Measurements from ENCODE around the gene ARHGAP30.
A peak's percentile ranks its signal among the peaks of the same experiment; 100 is the strongest.

Gene ARHGAP30

DNA sequence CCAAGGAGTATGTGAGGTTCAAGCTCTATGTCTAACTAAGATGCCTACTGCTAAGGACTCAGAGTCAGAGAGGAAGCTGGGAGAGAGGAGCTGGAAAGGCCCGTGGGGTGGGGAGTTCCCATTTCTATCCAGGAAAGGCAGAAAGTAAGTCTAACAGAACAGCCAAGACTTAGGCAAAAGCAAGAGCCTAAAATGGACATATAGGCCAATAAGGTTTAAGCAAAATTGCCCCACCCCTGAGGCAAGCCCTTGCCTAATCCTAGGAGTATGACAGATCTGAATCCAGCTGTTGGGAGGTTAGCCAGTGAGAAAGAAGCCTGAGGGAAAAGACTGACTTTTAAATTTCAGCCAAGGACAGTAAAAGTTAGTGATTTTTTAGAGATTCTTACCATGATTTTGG is 26.8 kb upstream of the ARHGAP30 start:
- ATAC-seq (no peak), DNase-seq (no peak)
- Mint-ChIP-seq H3K9me3 (no peaks in the 10 kb centered on the region), H3K4me1 (peaks cover 69% of the 10 kb centered on the region), H3K27me3 (no peaks in the 10 kb centered on the region), H3K27ac (no peak overlapping the region), H3K4me3 (no peak overlapping the region)

DNA sequence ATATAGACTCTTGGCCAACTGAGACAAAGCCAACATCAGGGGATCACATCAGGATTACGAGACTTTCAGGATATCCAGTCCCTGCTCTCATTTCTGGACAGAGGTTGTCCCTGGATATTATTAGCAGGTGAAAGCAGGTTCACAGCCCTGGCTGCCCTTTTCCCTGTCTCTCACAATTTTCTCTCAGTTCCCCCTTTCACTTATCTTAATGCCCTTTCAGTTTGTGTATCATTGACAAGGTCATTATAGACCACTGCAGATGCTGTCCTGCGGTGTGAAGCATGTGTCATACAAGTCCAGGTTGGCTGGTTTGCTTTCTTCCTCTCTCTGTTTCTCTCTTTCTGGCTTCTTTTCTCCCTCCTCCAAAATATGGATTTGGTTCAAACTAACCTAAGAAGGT is 26.3 kb upstream of the ARHGAP30 start:
- Mint-ChIP-seq H3K27me3 (no peaks in the 10 kb centered on the region), H3K4me1 (peaks cover 74% of the 10 kb centered on the region), H3K4me3 (no peak overlapping the region), H3K27ac (no peak overlapping the region), H3K9me3 (no peaks in the 10 kb centered on the region)
- no peak for DNase-seq
- ATAC-seq, result no peak

DNA sequence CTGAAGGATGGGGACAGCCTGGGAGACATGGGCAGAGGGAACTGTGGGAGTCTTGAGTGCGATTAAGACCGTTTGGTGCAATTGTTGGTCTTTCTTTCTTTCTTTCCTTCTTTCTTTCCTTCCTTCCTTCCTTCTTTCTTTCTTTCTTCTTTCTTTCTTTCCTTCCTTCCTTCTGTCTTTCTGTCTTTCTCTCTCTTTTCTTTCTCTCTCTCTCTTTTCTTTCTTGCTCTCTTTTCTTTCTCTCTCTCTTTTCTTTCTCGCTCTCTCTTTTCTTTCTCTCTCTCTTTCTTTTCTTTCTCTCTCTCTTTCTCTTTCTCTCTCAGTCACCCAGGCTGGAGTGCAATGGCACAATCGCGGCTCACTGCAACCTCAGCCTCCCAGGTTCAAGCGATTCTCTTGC is 25.5 kb upstream of the ARHGAP30 start:
- Mint-ChIP-seq H3K4me3 (no peak overlapping the region), H3K4me1 (peaks cover 82% of the 10 kb centered on the region), H3K27ac (peak overlapping the region; percentile 1 to 80), H3K9me3 (no peaks in the 10 kb centered on the region), H3K27me3 (no peaks in the 10 kb centered on the region)
- DNase-seq (no peak), ATAC-seq (no peak)

DNA sequence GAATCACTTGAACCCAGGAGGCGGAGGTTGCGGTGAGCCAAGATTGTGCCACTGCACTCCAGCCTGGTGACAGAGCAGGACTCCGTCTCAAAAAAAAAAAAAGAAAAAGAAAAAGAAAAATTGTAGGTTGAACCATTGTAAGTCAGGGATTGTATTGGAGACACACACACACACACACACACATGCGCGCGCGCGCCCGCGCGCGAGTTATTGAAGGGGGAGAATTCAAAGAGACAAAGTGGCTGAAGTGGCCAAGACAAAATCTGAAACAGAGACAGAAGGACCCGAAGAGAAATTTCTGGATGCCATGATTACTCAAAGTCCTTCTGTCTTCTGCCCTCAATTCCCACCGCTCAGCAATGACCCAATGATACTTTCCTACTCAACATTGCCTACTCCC is 24.8 kb upstream of the ARHGAP30 start:
- Mint-ChIP-seq H3K4me3 (no peak overlapping the region), H3K27ac (peak overlapping the region in 1 of 2 donors; percentile 23), H3K27me3 (no peaks in the 10 kb centered on the region), H3K9me3 (no peaks in the 10 kb centered on the region), H3K4me1 (peaks cover 88% of the 10 kb centered on the region)
- ATAC-seq (no peak), DNase-seq (no peak)

DNA sequence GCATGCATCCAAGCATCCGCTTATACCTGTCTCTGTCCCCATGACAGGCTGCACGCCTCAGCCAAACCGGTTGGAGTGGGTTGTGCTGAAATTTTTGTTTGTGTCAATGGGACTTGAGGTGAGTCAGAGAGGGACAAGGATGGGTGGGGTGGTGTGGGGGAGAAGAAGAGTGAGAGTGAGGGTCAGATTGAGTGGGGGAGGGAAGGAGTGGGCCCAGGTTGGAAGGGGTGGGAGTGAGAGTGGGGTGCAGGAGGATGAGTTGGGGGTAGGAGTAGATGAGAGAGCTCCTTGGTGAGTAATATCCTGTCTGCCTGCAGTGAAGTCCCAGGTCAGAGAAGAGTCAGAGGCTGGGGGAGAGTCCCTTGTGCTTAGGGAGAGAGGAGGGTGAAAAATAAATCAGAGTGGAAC is 22.9 kb upstream of the ARHGAP30 start:
- Mint-ChIP-seq H3K9me3 (no peaks in the 10 kb centered on the region), H3K4me1 (peaks cover 86% of the 10 kb centered on the region), H3K27me3 (no peaks in the 10 kb centered on the region), H3K27ac (no peak overlapping the region), H3K4me3 (peak overlapping the region; percentile 27 to 46)
- DNase-seq, result peak; percentile 24 to 44
- peak; percentile 94 for ATAC-seq

DNA sequence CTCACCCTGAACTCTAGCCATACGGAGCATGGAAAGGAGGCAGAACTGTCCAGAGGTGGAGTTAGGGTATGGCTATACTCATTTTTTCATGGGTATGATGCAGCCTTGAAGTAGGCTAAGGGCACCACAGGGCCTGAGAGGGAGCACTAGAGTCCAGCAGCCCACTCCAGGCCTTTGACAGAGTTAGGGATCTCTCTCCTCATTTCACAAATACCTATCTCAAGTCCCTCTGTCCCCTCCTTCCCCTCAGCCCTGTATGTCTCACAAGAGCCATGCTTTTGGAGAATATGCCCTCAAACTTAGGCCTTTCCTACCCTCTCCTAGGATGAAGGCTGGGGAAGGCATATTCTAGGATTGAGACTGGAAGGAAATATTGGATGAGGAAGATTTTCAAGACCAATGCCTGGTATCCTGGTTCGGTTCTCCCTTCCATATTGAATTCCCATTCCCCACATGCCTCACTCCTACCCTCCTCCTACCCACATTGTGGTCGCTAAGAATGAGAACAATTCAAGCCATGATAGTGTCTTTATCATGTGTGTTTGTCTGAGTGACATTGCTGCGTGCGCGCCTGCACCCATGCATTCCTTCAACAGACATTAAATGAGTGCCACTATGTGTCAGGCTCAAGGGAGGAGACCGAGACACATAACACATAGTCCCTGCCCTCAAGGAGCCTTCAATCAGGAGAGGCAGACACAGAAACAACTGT is 22.3 kb upstream of the ARHGAP30 start:
- ATAC-seq (no peak), DNase-seq (no peak)
- Mint-ChIP-seq H3K27me3 (no peaks in the 10 kb centered on the region), H3K4me3 (no peak overlapping the region), H3K4me1 (peaks cover 83% of the 10 kb centered on the region), H3K27ac (no peak overlapping the region), H3K9me3 (no peaks in the 10 kb centered on the region)

DNA sequence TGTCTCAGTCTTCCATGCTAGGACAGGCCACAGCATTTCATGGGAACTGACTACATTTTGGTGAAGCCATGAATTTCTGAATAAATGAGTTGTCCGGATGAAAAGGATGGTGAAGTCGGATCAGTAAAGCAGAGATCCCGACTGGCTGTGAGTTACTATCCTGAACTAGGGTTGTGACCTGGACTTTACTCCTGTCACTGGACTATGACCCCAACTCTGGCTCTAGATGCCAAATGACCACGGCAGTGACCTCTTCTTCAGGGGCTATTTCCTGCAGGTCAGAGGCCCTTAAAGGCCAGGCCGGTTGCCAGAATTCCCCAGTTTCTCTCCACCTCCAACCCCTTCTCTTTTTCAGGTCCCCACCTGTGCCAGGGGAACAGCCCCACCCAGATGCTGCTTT is 21.4 kb upstream of the ARHGAP30 start:
- DNase-seq (no peak), ATAC-seq (no peak)
- Mint-ChIP-seq H3K27ac (no peak overlapping the region), H3K4me1 (peaks cover 75% of the 10 kb centered on the region), H3K27me3 (no peaks in the 10 kb centered on the region), H3K4me3 (no peak overlapping the region), H3K9me3 (no peaks in the 10 kb centered on the region)

DNA sequence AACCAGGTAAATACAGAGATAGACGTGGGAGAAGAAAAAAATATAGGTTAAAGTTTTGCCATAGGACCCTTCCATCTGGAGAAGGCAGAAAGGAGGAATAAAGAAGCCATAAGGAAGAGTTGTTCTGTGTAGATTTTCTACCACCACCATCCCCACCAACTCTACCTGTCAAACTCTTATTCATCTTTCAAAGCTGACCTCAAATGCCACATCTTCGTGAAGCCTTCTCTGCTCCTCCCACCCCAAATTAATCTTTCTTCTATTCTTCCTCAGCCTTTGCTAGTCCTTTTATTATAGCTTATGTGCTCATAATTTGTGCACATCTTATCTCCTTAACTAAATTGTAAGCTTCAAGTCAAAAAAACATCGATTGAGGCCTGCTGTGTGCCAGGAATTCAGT is 20.9 kb upstream of the ARHGAP30 start:
- Mint-ChIP-seq H3K4me1 (peaks cover 72% of the 10 kb centered on the region), H3K9me3 (no peaks in the 10 kb centered on the region), H3K4me3 (no peak overlapping the region), H3K27ac (peak overlapping the region in 1 of 2 donors; percentile 32), H3K27me3 (no peaks in the 10 kb centered on the region)
- DNase-seq (no peak), ATAC-seq (no peak)

DNA sequence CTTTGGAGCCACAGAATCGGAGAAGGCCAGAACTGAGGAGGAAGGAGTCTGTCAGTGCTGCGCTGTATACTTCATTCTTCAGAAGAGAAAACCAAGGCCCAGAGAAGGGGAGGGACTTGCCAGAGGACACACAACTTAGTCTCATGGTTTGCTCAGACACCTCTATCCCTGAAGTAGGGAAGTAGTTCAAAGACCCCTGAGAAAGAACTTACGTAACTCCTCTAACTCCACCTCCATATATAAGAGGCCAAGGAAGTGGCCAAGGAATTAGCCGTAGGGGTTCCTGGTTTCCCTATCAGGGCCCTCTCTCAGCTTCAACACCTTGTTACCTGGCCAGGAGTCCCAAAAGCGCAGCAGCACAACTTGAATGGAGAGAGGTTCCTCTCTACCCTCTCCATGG is 20.2 kb upstream of the ARHGAP30 start:
- Mint-ChIP-seq H3K4me3 (no peak overlapping the region), H3K4me1 (peaks cover 65% of the 10 kb centered on the region), H3K9me3 (no peaks in the 10 kb centered on the region), H3K27me3 (no peaks in the 10 kb centered on the region), H3K27ac (no peak overlapping the region)
- DNase-seq (no peak), ATAC-seq (no peak)

DNA sequence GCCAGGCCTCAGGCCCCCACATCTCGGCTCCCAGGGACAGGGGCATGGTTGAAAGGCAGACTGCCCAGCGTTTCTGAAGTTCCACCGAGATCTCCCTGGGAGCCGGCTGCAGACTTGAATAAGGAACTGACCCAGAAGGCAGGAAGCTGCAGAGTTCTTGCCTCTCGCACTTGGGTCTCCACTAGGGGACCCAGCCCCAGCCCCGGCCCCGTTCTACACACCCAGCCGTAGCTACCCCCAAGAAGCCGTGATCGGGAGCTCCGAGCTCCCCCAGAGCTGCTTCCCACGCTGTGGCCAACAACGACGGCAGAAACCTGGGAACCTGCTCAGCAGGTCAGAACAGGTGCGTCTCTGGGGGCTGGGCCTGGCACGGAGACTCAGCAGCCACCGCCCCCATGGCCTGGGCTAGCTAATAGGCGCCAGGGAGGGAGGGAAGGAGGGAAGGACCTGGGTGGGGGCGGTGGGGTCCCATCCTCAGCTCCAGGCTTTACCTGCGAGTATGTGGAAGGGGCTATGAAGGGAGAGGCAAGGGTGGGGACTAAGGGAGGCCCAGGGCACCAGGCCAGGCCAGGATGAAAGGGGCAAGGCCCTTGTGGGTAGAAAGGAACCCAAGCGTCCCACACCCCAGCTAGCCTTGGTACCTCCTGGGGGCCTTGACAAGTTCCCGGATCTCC is 19.7 kb upstream of the ARHGAP30 start, which contains the start of gene NECTIN4:
NECTIN4 (minus strand) TSS at position 308 of the 674 bp plus-strand sequence; CDS start at position 46, 262 bp downstream.
- Mint-ChIP-seq H3K4me1 (peaks cover 60% of the 10 kb centered on the region), H3K27ac (peak within 1 kb of the TSS in 1 of 2 donors; percentile 68), H3K27me3 (no peaks in the 10 kb centered on the region), H3K4me3 (no peak within 1 kb of the TSS), H3K9me3 (no peaks in the 10 kb centered on the region)
- DNase-seq (no peak), ATAC-seq (no peak)

DNA sequence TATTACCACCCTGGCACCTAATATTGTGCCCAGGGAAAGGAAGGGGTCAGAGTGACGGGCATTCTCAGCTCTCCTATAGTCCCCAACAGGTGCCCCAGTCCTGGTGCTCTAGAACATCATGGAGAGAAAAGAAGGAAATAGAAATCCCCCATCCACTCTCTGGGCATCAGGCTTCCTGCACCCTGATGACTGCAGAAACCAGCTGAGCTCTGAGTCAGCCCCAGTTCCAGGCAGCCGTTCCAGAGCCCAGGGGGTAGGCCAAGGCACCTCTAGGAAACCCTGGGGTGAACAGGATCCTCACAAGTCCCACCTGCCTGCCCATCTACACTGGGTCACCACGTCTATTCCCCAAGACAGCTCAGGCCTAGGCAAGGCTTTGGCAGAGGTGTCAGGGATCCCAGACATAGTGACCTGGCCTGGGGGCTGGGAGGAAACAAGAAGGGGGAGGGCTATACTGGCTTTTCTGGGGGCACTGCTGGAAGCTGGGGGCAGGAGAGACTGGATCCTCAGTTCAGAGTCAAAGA is 19.0 kb upstream of the ARHGAP30 start:
- ATAC-seq (no peak), DNase-seq (no peak)
- Mint-ChIP-seq H3K27me3 (no peaks in the 10 kb centered on the region), H3K4me1 (peaks cover 57% of the 10 kb centered on the region), H3K9me3 (no peaks in the 10 kb centered on the region), H3K27ac (no peak overlapping the region), H3K4me3 (no peak overlapping the region)

DNA sequence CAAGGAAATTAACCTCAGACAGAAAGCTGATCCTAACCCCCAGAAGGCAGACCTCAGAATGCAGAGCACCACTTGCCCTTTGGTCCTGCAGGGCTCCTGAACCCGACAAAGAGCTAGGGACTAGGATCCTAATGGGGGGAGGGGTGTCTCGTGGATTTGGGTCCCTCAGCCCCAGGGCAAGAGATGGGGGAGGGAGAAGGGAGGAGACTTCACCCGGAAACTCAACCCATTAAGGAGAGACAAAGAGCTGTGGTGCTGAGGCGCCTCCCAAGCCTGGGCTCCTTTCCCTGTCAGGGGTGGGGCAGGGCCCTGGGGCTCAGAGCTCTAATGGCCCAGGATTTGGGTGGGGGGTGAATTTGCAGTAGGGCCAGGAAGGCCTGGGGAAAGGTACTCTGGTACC is 16.8 kb upstream of the ARHGAP30 start:
- peaks cover 35% of the 10 kb centered on the region for H3K4me1 Mint-ChIP-seq
- no peaks in the 10 kb centered on the region for H3K27me3 Mint-ChIP-seq
- DNase-seq (no peak), ATAC-seq (no peak)
- no peak overlapping the region for H3K4me3 Mint-ChIP-seq
- no peaks in the 10 kb centered on the region for H3K9me3 Mint-ChIP-seq
- H3K27ac Mint-ChIP-seq, result peak overlapping the region in 1 of 2 donors; percentile 42

DNA sequence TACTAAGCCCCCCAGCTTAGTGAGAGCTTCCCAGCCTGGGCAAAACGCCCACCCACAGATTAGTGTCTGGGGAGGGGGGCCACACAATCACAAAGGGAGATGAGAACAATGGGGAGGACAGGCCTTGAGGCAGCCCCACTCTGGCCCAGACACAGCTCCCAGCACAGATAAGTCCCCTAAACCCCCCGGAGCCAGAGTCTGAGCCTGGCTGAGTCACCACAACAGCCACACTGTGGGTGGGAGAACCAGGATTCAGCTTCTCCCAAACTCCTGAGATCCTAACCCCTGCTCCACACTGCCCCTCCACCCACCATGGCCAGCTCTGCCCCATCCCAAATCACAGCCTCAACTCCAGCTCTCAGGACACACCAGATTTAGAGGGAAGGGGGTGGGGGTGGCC is 15.5 kb upstream of the ARHGAP30 start:
- Mint-ChIP-seq H3K9me3 (no peaks in the 10 kb centered on the region), H3K27me3 (no peaks in the 10 kb centered on the region), H3K27ac (peak overlapping the region in 1 of 2 donors; percentile 45), H3K4me1 (peaks cover 23% of the 10 kb centered on the region), H3K4me3 (no peak overlapping the region)
- ATAC-seq (no peak), DNase-seq (no peak)

DNA sequence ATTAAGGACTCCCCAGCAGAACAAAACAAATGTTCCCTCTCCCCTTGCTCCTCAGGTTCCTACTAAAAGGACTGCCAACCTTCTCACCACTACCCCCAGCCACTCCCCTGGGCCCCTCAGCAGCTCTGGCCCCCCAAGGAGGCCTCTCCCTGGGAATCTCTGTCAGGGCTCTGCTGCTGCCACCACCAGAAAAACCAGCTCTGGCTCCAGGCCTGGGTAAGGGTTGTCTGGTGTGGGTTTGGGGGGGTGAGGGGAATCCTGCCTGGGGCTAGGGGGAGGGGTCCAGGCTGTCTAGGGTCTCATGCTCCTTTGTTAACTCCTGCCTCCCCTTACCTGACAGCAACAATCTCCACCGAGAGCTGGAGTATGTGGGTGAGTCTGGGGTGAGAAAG is 14.9 kb upstream of the ARHGAP30 start:
- H3K4me1 Mint-ChIP-seq, result peaks cover 17% of the 10 kb centered on the region
- H3K27ac Mint-ChIP-seq, result no peak overlapping the region
- DNase-seq, result no peak
- H3K27me3 Mint-ChIP-seq, result no peaks in the 10 kb centered on the region
- H3K9me3 Mint-ChIP-seq, result no peaks in the 10 kb centered on the region
- H3K4me3 Mint-ChIP-seq, result no peak overlapping the region
- ATAC-seq, result no peak

DNA sequence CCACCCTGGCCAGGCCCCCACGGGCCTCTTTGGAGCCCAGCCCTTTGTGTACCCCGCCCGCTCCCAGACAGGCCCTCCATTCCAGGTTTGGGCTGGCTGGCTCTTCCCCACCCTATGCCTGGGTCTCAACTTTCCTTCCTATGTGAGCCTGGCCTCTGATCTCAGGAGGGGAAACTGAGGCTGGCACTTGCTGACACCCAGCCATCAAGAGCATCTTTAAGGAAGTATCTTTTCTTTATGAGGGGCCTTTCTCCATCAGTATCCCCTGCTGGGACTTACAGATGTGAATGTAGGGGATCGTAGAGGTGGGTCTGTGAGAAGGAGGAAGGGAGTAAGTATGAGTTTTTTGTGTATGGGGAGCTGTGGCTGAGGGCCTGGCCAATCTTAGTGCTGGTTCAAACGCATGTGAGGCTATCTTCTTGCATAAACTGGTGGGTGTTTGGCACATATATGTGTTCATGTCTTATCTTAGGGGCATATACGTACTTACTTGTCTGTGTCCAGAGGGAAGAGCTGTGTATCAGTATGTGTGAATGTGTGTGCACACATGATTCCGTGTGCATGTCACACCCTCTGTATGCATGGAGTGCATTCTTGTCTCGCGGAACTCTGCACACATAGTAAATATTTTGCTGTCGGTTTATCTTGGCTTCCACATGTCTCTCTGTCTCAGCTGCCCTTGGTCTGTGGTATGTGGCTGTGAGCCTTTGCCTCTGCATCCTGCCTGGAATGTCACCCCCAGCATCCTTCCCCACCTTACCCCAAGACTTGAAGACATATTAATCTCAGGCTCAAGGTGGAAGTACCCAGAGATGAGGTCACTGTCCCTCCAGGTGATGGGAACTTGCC is 14.3 kb upstream of the ARHGAP30 start:
- no peak for DNase-seq

More for the DNA sequence above, 14.3 kb upstream of the ARHGAP30 start:
- Mint-ChIP-seq H3K27ac (no peak overlapping the region), H3K4me3 (no peak overlapping the region), H3K9me3 (no peaks in the 10 kb centered on the region), H3K4me1 (peaks cover 16% of the 10 kb centered on the region), H3K27me3 (no peaks in the 10 kb centered on the region)
- peak; percentile 31 for ATAC-seq
